ENCODE measurements around the gene NASP.

Gene NASP

DNA sequence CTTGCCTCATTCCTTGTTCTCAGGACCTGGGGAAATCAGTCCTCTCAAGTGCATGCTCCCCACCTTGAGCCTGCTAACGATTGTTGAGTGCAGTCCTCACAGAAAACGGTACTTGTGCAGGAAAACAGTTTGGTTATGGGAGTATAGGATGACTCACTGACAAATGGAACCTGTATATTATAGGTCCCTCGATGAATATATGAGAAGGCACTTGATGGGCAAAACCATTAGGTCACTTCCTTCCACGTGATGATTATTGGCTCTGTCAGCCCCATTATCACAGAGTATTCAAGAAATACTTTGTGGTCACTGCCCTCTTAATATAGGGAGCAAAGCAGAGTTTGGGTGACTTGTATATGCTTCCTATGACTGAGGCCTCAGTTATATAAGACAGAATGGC is 33.8 kb downstream of the NASP start:
- DNase-seq (ENCODE audit: low read depth): no peak
- no peak for TF ChIP-seq CTCF (IDR thresholded peaks at IDR 0.05; ENCODE audit: control insufficient read depth, insufficient read depth, low read depth, low read length, missing control alignments)
- H3K4me3 ChIP-seq (ENCODE audit: control insufficient read depth, low read depth, low read length): no peak overlapping the region

GRCh38 chr1:45619149-45619921 is 35.5 kb downstream of the NASP start:
- DNase-seq (ENCODE audit: low read depth): no peak
- no peak overlapping the region for H3K4me3 ChIP-seq (ENCODE audit: control insufficient read depth, low read depth, low read length)
- no peak for TF ChIP-seq CTCF (IDR thresholded peaks at IDR 0.05; ENCODE audit: control insufficient read depth, insufficient read depth, low read depth, low read length, missing control alignments)

DNA sequence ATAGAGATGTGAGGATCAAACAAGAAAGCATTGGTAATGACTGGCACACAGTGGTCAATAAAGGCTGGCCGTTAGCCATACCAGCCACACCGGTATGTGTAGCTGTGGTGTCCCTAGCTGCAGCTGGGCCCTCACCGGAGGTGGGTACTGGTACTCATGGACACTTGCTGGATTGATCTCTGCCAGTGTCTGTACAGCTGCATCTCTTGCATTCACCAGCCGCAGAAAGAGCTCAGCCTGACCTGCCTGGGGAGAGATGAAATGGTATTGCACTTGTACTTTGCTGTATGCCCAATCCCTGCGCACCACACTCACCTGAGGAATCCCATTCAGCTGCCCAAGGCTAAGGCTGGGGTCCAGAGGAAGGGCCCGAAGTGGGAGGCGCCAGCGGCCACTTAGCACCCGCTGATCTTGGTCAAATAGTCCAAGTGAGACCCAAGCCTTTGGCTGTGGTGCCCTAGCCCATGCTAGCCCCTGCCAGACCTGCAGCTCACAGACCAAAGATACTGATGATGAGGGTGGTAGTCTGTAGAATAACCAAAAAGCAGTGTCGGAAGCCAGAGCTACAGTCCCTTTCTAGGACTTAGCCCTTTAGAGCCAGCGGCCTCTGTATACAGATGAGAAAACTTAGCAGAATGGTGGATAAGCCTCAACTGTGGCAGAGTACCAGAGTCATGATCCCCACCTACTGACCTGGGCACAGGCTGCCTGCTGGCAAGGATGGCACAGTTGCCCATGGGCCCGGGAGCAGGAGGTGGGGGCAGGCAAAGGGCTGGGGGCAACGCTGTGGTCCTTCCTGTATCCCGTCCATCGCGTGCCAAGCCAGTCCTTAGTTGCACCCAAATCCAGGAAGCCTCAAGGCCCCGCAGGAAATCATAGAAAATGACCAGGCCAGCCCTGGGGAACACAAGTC is 37.0 kb downstream of the NASP start:
- H3K4me3 ChIP-seq (ENCODE audit: control insufficient read depth, low read depth, low read length): no peak overlapping the region
- no peak for DNase-seq (ENCODE audit: low read depth)
- TF ChIP-seq CTCF (IDR thresholded peaks at IDR 0.05; ENCODE audit: control insufficient read depth, insufficient read depth, low read depth, low read length, missing control alignments): no peak

- no peak for TF ChIP-seq CTCF (IDR thresholded peaks at IDR 0.05; ENCODE audit: control insufficient read depth, insufficient read depth, low read depth, low read length, missing control alignments)
- no peak for DNase-seq (ENCODE audit: low read depth)
- no peak overlapping the region for H3K4me3 ChIP-seq (ENCODE audit: control insufficient read depth, low read depth, low read length)
These were observed 37.6 kb downstream of the NASP start for GRCh38 chr1:45621501-45621836.

DNA sequence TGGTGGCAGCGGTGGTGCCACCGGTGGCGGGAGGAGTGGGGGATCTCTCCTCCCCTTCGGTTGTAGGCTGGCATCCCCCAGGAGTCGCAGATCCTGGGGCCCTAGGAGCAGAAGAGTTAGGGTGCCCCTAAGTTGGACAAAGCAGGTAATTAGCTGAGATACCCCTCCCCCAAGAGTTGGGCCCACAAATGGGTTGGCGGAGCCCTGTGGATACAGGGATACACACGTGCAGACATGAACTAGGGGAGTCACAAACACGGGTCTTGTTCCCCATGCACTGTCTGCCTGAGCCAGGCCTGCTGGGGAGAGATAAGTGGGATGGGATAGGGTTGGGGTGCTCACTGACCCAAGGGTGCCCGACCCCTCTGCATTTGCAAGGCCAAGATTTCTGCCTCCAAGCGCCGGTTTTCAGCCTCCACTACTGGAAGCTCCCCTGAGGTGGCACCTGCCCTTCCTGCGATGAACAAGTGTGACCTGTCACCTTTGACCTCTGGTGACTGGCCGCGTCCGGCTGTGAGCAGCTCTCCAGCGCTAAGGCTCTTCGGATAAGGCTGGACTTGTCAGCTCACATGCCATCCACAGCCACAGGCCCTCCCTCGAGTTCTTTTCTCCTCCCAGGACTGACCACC is 38.2 kb downstream of the NASP start:
- no peak for TF ChIP-seq CTCF (IDR thresholded peaks at IDR 0.05; ENCODE audit: control insufficient read depth, insufficient read depth, low read depth, low read length, missing control alignments)
- no peak overlapping the region for H3K4me3 ChIP-seq (ENCODE audit: control insufficient read depth, low read depth, low read length)
- DNase-seq (ENCODE audit: low read depth): no peak

GRCh38 chr1:45622524-45623394 is 38.9 kb downstream of the NASP start:
- no peak overlapping the region for H3K4me3 ChIP-seq (ENCODE audit: control insufficient read depth, low read depth, low read length)
- no peak for TF ChIP-seq CTCF (IDR thresholded peaks at IDR 0.05; ENCODE audit: control insufficient read depth, insufficient read depth, low read depth, low read length, missing control alignments)
- no peak for DNase-seq (ENCODE audit: low read depth)

Measured in AG09309 (cell line).